Progenitor cell of endocrine pancreas (in vitro differentiated cells): ENCODE results near the gene KRT75. TPM values are rescaled to one million over a fixed set of nuclear protein-coding genes. Genes with fewer than 3 reads are reported as not detected.

Experiments used
- DNase-seq: peaks from one replicate; pipeline ENCODE4 v3.0.0; 2021; ENCODE audit warnings: low spot score; ENCODE audit not compliant: unreplicated experiment
- H3K27ac Mint-ChIP-seq: 2 replicates; pipeline ENCODE4 v1.8.0; 2021; ENCODE audit warnings: mild to moderate bottlenecking, moderate library complexity, mixed read lengths
- H3K27me3 Mint-ChIP-seq: 2 replicates; pipeline ENCODE4 v1.8.0; 2021; ENCODE audit warnings: mixed read lengths
- H3K36me3 Mint-ChIP-seq: 2 replicates; pipeline ENCODE4 v1.8.0; 2022; ENCODE audit warnings: mixed read lengths; ENCODE audit not compliant: insufficient read depth
- H3K4me1 Mint-ChIP-seq: 2 replicates; pipeline ENCODE4 v1.8.0; 2021; ENCODE audit warnings: low read depth, mixed read lengths
- H3K4me3 Mint-ChIP-seq: 2 replicates; pipeline ENCODE4 v1.8.0; 2021; ENCODE audit warnings: low read depth, mild to moderate bottlenecking, moderate library complexity, mixed read lengths
- H3K9me3 Mint-ChIP-seq: 2 replicates; pipeline ENCODE4 v1.8.0; 2021; ENCODE audit warnings: low read depth, mixed read lengths
- CTCF ChIP-seq: fragments of 200-600 bp; sonication (generic); IDR thresholded peaks from one replicate; pipeline ENCODE4 v1.5.0; 2021; ENCODE audit warnings: antibody characterized with exemption, mild to moderate bottlenecking; ENCODE audit not compliant: unreplicated experiment
- total RNA-seq: library from RNA; stranded (reverse); gene quantifications from 2 replicates; pipeline ENCODE4 v1.2.1, GENCODE V29; 2021

Gene KRT75
- total RNA-seq, 1 donor from 2014 or later = not detected

DNA sequence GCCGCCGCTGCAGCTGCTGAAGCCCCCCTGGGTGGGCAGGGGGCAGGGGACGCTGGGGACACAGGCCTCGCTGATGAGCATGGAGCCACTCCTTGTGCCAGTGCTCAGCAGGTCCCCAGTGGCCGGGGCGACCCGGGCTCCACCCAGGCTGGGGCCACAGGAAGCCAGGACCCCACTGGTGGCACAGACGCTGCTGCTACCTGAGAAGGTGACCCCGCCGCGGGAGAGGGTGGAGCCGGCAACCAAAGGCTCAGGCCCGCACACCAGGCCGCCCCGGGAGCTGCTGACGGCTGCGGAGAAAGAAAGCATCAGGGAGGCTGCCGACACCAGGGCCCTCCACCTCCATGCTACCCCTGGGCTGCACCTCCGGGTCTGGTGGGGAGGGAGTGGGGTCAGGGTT is 56.1 kb downstream of the KRT75 start:
- no peak overlapping the region for H3K4me3 Mint-ChIP-seq
- H3K27ac Mint-ChIP-seq = no peak overlapping the region
- H3K9me3 Mint-ChIP-seq = no peaks in the 10 kb centered on the region
- DNase-seq = no peak
- H3K36me3 Mint-ChIP-seq = no peaks in the 10 kb centered on the region
- TF ChIP-seq CTCF = no peak
- peaks cover 60% of the 10 kb centered on the region for H3K27me3 Mint-ChIP-seq
- H3K4me1 Mint-ChIP-seq = peaks cover 5% of the 10 kb centered on the region

- Mint-ChIP-seq H3K27ac (no peak overlapping the region), H3K36me3 (no peaks in the 10 kb centered on the region), H3K4me3 (no peak overlapping the region), H3K4me1 (peaks cover 5% of the 10 kb centered on the region), H3K27me3 (peaks cover 54% of the 10 kb centered on the region), H3K9me3 (no peaks in the 10 kb centered on the region)
- no peak for TF ChIP-seq CTCF
- no peak for DNase-seq
These were observed 56.9 kb downstream of the KRT75 start for GRCh38 chr12:52377266-52377665.

Other genes with a start within 250 kb of the KRT75 start
- 0.07 and 0.20 TPM in 2 replicates for gene KRT80, start 242.4 kb downstream of the KRT75 start, total RNA-seq
- gene KRT7, start 201.1 kb downstream of the KRT75 start, total RNA-seq = 11.6 and 18.2 TPM in 2 replicates
- gene KRT86, start 159.7 kb downstream of the KRT75 start, total RNA-seq = not detected in 2 replicates
- not detected in 2 replicates for gene KRT81, start 142.8 kb downstream of the KRT75 start, total RNA-seq
- gene KRT83, start 113.0 kb downstream of the KRT75 start, total RNA-seq = not detected in 2 replicates
- gene KRT85, start 66.9 kb downstream of the KRT75 start, total RNA-seq = not detected in 2 replicates
- not detected in 2 replicates for gene KRT84, start 48.7 kb downstream of the KRT75 start, total RNA-seq
- gene KRT82, start 28.0 kb downstream of the KRT75 start, total RNA-seq = not detected in 2 replicates
- gene KRT6B, start 17.8 kb upstream of the KRT75 start, total RNA-seq = not detected in 2 replicates
- gene KRT6C, start 39.4 kb upstream of the KRT75 start, total RNA-seq = not detected in 2 replicates
- not detected in 2 replicates for gene KRT6A, start 58.9 kb upstream of the KRT75 start, total RNA-seq
- gene KRT5, start 86.0 kb upstream of the KRT75 start, total RNA-seq = not detected in 2 replicates
- gene KRT71, start 118.8 kb upstream of the KRT75 start, total RNA-seq = not detected in 2 replicates
- gene KRT74, start 139.5 kb upstream of the KRT75 start, total RNA-seq = not detected in 2 replicates
- gene KRT72, start 167.1 kb upstream of the KRT75 start, total RNA-seq = not detected in 2 replicates
- gene KRT73, start 184.2 kb upstream of the KRT75 start, total RNA-seq = not detected in 2 replicates
- gene KRT2, start 217.8 kb upstream of the KRT75 start, total RNA-seq = not detected in 2 replicates
- not detected in 2 replicates for gene KRT1, start 246.0 kb upstream of the KRT75 start, total RNA-seq